Neutrophil (primary cell): ENCODE results near the gene TNRC6C.
"Not testable (repeated sequence)": the region's sequence is repeated elsewhere in the genome, so short reads cannot be mapped to it uniquely, and the experiment has no call there.

Experiments
- H3K27ac ChIP-seq: fragments of 200-600 bp; sonication (generic); 2 replicates; pipeline ENCODE4 v1.5.1; 2016; ENCODE audit warnings: mild to moderate bottlenecking, moderate library complexity
- H3K27me3 ChIP-seq: fragments of 200-600 bp; sonication (generic); 2 replicates; pipeline ENCODE4 v1.6.0; 2016; ENCODE audit warnings: mild to moderate bottlenecking
- H3K36me3 ChIP-seq: fragments of 200-600 bp; sonication (generic); 2 replicates; pipeline ENCODE4 v1.5.1; 2017
- H3K4me1 ChIP-seq, 2 experiments: fragments of 200-600 bp in 1 of 2; sonication (generic) in 1 of 2; 1 replicate in 1 of 2; 2 replicates in 1 of 2; pipeline versions ENCODE4 v1.5.1 to v1.6.1; 2013 to 2016; ENCODE audit warnings: low read depth in 1 of 2, low read length in 1 of 2, mild to moderate bottlenecking in 1 of 2, moderate library complexity in 1 of 2; ENCODE audit not compliant: control insufficient read depth in 1 of 2, insufficient read depth in 1 of 2
- H3K4me3 ChIP-seq, 2 experiments: fragments of 200-600 bp in 1 of 2; sonication (generic) in 1 of 2; 1 replicate in 1 of 2; 2 replicates in 1 of 2; pipeline ENCODE4 v1.5.1; 2013 to 2016; ENCODE audit warnings: low read depth in 1 of 2, low read length in 1 of 2, mild to moderate bottlenecking in 1 of 2, moderate library complexity in 1 of 2
- H3K9me3 ChIP-seq: fragments of 200-600 bp; sonication (generic); 2 replicates; pipeline ENCODE4 v1.5.1; 2016
- CTCF ChIP-seq: fragments of 200-600 bp; sonication (generic); IDR thresholded peaks from 2 replicates; pipeline ENCODE4 v1.5.1; 2016; ENCODE audit warnings: antibody characterized with exemption

The TNRC6C gene

GRCh38 chr17:78069695-78070094, 111.2 kb downstream of the TNRC6C start:
- Histone ChIP-seq H3K36me3 (peaks cover 89% of the 10 kb centered on the region), H3K27ac (no peak overlapping the region), H3K4me1 (no peaks in the 10 kb centered on the region), H3K9me3 (no peaks in the 10 kb centered on the region), H3K4me3 (no peak overlapping the region), H3K27me3 (no peaks in the 10 kb centered on the region)
- TF ChIP-seq CTCF = no peak

- no peak overlapping the region for H3K27ac ChIP-seq
- no peaks in the 10 kb centered on the region for H3K9me3 ChIP-seq
- peaks cover 99% of the 10 kb centered on the region for H3K36me3 ChIP-seq
- H3K4me1 ChIP-seq = no peaks in the 10 kb centered on the region
- H3K27me3 ChIP-seq = no peaks in the 10 kb centered on the region
- no peak overlapping the region for H3K4me3 ChIP-seq
- no peak for TF ChIP-seq CTCF
Measured at GRCh38 chr17:78072961-78073360, 114.5 kb downstream of the TNRC6C start.

- no peak for TF ChIP-seq CTCF
- H3K36me3 ChIP-seq = peaks cover 100% of the 10 kb centered on the region
Measured at GRCh38 chr17:78075011-78075410, 116.5 kb downstream of the TNRC6C start.

GRCh38 chr17:78075545-78075944, 117.0 kb downstream of the TNRC6C start:
- TF ChIP-seq CTCF = no peak
- no peaks in the 10 kb centered on the region for H3K4me1 ChIP-seq
- no peak overlapping the region for H3K4me3 ChIP-seq
- no peaks in the 10 kb centered on the region for H3K27me3 ChIP-seq
- H3K9me3 ChIP-seq = no peaks in the 10 kb centered on the region
- H3K27ac ChIP-seq = no peak overlapping the region
- H3K36me3 ChIP-seq = peaks cover 100% of the 10 kb centered on the region

More at GRCh38 chr17:78075011-78075410, 116.5 kb downstream of the TNRC6C start:
- no peak overlapping the region for H3K4me3 ChIP-seq
- no peaks in the 10 kb centered on the region for H3K27me3 ChIP-seq
- no peak overlapping the region for H3K27ac ChIP-seq
- no peaks in the 10 kb centered on the region for H3K9me3 ChIP-seq
- no peaks in the 10 kb centered on the region for H3K4me1 ChIP-seq

GRCh38 chr17:78079253-78079652, 120.8 kb downstream of the TNRC6C start:
- no peak for TF ChIP-seq CTCF
- Histone ChIP-seq H3K27ac (no peak overlapping the region), H3K36me3 (peaks cover 98% of the 10 kb centered on the region), H3K4me3 (no peak overlapping the region), H3K27me3 (no peaks in the 10 kb centered on the region), H3K4me1 (no peaks in the 10 kb centered on the region), H3K9me3 (no peaks in the 10 kb centered on the region)

GRCh38 chr17:78081551-78081950, 123.0 kb downstream of the TNRC6C start:
- no peaks in the 10 kb centered on the region for H3K4me1 ChIP-seq
- H3K9me3 ChIP-seq = no peaks in the 10 kb centered on the region
- no peak overlapping the region for H3K27ac ChIP-seq
- H3K36me3 ChIP-seq = peaks cover 90% of the 10 kb centered on the region
- H3K4me3 ChIP-seq = no peak overlapping the region
- no peaks in the 10 kb centered on the region for H3K27me3 ChIP-seq
- TF ChIP-seq CTCF = no peak

GRCh38 chr17:78082355-78082872, 123.9 kb downstream of the TNRC6C start:
- H3K4me1 ChIP-seq, H3K27me3 ChIP-seq, H3K9me3 ChIP-seq, H3K27ac ChIP-seq, H3K4me3 ChIP-seq: not testable (repeated sequence)
- H3K36me3 ChIP-seq = peaks cover 90% of the 10 kb centered on the region
